ENCODE results near the gene ADORA1. TPM values are rescaled to one million over a fixed set of nuclear protein-coding genes. Genes with fewer than 3 reads are reported as not detected.

ADORA1 gene
- total RNA-seq, 1 experiment from 2014 or later = 5.7 TPM

DNA sequence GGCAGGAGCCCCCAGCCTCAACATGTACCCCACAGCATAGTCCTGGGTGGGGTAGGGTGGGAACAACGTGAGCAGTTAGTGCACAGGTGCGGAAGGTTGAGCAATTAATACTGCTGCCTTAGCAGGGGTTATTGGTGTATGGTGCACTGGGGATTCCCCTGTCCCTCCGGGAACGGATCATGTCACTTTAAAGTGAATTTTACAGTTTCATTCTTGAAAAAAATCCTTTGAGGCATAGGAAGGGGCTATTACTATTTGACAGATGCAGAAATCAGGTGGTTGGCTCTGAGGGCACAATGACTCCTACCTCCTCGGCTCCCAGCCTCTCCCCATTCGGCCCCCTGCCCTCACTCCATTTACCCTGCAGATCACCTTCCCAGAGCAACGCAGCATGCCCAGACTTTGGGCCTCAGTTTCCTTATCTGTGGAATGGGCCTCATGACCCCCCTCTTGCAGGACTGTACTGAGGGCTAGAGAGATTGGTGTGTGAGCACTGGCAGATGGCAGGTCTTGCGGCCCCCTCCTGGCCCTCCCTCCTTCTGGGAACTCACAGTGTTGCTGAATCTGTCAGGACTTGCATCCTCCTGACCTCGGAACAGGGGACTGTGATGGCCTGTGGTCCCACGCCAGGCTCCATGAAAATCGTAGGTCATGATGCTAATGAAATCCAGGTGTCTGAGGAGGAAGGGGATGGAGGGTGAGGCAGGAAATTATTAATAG, 53.2 kb downstream of the ADORA1 start:
- no peaks in the 10 kb centered on the region; the same call in 1 of the 2 replicates for H3K27me3 ChIP-seq (ENCODE audit: control insufficient read depth, insufficient read depth, low read length)
- H3K36me3 ChIP-seq (replicated peaks; ENCODE audit: control insufficient read depth, insufficient read depth, low read length) = no peaks in the 10 kb centered on the region
- H3K4me3 ChIP-seq (ENCODE audit: insufficient read depth, low read depth, low read length) = no peak overlapping the region
- DNase-seq = peak; percentile 20

- DNase-seq = peak; percentile 28
- Histone ChIP-seq H3K27me3 (ENCODE audit: control insufficient read depth, insufficient read depth, low read length) (no peaks in the 10 kb centered on the region; the same call in 1 of the 2 replicates), H3K36me3 (replicated peaks; ENCODE audit: control insufficient read depth, insufficient read depth, low read length) (no peaks in the 10 kb centered on the region), H3K4me3 (ENCODE audit: insufficient read depth, low read depth, low read length) (no peak overlapping the region)
These were observed 54.3 kb downstream of the ADORA1 start for GRCh38 chr1:203181586-203182386.

GRCh38 chr1:203182387-203182953, 54.9 kb downstream of the ADORA1 start:
- H3K36me3 ChIP-seq (replicated peaks; ENCODE audit: control insufficient read depth, insufficient read depth, low read length) = no peaks in the 10 kb centered on the region
- no peak for DNase-seq
- no peaks in the 10 kb centered on the region; the same call in 1 of the 2 replicates for H3K27me3 ChIP-seq (ENCODE audit: control insufficient read depth, insufficient read depth, low read length)
- H3K4me3 ChIP-seq (ENCODE audit: insufficient read depth, low read depth, low read length) = no peak overlapping the region

DNA sequence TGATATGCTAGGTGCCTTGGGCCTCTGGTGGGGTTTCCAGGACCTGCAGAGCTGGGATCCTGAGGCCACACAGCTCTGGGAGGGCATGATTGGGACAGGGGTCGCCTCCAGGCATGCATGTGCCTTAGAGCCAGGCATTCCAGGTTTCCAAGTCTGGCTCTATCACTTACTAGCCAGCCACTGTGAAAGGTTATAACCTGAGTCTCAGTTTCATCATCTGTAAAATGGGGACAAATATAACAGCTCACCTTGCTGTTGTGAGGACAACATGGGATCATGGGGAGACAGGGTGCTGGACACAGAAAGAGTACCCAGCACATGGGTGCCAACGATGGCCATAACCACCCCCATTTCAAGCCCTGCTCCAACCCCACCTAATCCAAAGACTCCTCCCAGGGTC, 56.3 kb downstream of the ADORA1 start:
- Histone ChIP-seq H3K36me3 (replicated peaks; ENCODE audit: control insufficient read depth, insufficient read depth, low read length) (no peaks in the 10 kb centered on the region), H3K4me3 (ENCODE audit: insufficient read depth, low read depth, low read length) (no peak overlapping the region), H3K27me3 (ENCODE audit: control insufficient read depth, insufficient read depth, low read length) (no peaks in the 10 kb centered on the region; the same call in 1 of the 2 replicates)
- DNase-seq = no peak

- Histone ChIP-seq H3K36me3 (replicated peaks; ENCODE audit: control insufficient read depth, insufficient read depth, low read length) (no peaks in the 10 kb centered on the region), H3K27me3 (ENCODE audit: control insufficient read depth, insufficient read depth, low read length) (no peaks in the 10 kb centered on the region; the same call in 1 of the 2 replicates), H3K4me3 (ENCODE audit: insufficient read depth, low read depth, low read length) (no peak overlapping the region)
- no peak for DNase-seq
These were observed 56.9 kb downstream of the ADORA1 start for GRCh38 chr1:203184467-203184866.

GRCh38 chr1:203185061-203185461, 57.5 kb downstream of the ADORA1 start:
- Histone ChIP-seq H3K4me3 (ENCODE audit: insufficient read depth, low read depth, low read length) (no peak overlapping the region), H3K27me3 (ENCODE audit: control insufficient read depth, insufficient read depth, low read length) (no peaks in the 10 kb centered on the region), H3K36me3 (replicated peaks; ENCODE audit: control insufficient read depth, insufficient read depth, low read length) (no peaks in the 10 kb centered on the region)
- peak; percentile 38 for DNase-seq

DNA sequence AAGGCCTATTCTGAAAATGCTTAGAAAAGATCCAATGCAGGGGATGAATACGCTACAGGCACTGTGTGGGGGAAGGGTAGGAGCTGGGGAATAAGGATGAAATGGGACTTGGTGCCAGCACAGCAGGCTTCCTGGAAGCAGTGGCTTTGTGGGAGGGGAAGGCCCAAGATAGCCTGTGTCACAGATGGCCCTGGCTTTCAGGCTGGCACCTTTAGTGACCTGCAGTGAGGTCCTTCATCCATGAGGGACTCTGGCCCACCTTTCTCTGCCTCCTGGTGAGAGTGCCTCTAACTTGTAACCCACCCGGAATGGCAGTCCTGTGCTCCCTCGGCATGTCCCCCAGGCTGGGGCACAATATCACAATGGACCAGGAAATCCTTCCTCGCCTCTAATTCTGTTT, 58.1 kb downstream of the ADORA1 start:
- no peaks in the 10 kb centered on the region for H3K36me3 ChIP-seq (replicated peaks; ENCODE audit: control insufficient read depth, insufficient read depth, low read length)
- H3K27me3 ChIP-seq (ENCODE audit: control insufficient read depth, insufficient read depth, low read length) = no peaks in the 10 kb centered on the region
- DNase-seq = peak; percentile 45
- no peak overlapping the region for H3K4me3 ChIP-seq (ENCODE audit: insufficient read depth, low read depth, low read length)

DNA sequence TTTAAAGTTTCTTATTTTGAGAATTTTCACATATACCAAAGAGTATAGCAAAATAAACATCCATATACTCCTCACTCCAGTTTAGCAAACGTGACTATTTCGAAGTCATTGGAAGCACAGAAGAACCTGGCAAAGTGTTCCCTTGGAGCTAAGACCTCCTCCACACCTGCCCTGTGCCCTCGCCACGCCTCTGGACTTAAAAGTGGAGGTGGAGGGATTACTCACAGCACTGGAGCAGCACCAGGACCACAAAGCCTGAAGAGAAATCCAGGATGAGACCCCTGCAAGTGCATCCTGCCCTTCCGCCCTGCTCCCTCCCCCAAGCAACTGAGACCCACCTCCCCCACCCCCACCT, 58.5 kb downstream of the ADORA1 start:
- H3K27me3 ChIP-seq (ENCODE audit: control insufficient read depth, insufficient read depth, low read length) = no peaks in the 10 kb centered on the region
- H3K36me3 ChIP-seq (replicated peaks; ENCODE audit: control insufficient read depth, insufficient read depth, low read length) = no peaks in the 10 kb centered on the region
- no peak overlapping the region for H3K4me3 ChIP-seq (ENCODE audit: insufficient read depth, low read depth, low read length)
- no peak for DNase-seq

GRCh38 chr1:203186446-203187303, 59.1 kb downstream of the ADORA1 start, which contains the start of gene CHI3L1:
CHI3L1 (minus strand) TSS chr1:203186704; CDS start chr1:203186623, 81 bp downstream.
- Histone ChIP-seq H3K27me3 (ENCODE audit: control insufficient read depth, insufficient read depth, low read length) (no peaks in the 10 kb centered on the region), H3K4me3 (ENCODE audit: insufficient read depth, low read depth, low read length) (no peak within 1 kb of the TSS), H3K36me3 (replicated peaks; ENCODE audit: control insufficient read depth, insufficient read depth, low read length) (no peaks in the 10 kb centered on the region)
- peak; percentile 77 for DNase-seq

DNA sequence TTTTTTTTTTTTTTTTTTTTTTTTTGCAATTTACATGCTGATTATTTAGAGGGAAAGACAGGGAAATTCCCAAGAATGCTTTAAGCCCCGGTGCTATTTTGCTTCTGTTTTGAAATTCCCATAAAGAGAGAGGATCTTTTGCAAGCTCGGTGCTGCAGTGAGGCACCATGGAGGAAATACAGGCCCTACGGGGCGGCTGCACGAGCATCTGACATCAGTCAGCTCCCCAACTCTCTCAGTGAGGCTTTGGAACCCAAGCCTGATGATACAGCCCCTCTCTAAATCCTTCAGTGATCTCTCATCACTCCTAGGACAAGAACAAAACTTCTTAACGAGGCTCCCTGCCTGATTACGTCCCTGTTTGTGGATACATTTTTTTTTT, 59.8 kb downstream of the ADORA1 start:
- peak; percentile 43 for DNase-seq
- H3K27me3 ChIP-seq (ENCODE audit: control insufficient read depth, insufficient read depth, low read length) = no peaks in the 10 kb centered on the region
- no peaks in the 10 kb centered on the region for H3K36me3 ChIP-seq (replicated peaks; ENCODE audit: control insufficient read depth, insufficient read depth, low read length)
- H3K4me3 ChIP-seq (ENCODE audit: insufficient read depth, low read depth, low read length) = no peak overlapping the region

DNA sequence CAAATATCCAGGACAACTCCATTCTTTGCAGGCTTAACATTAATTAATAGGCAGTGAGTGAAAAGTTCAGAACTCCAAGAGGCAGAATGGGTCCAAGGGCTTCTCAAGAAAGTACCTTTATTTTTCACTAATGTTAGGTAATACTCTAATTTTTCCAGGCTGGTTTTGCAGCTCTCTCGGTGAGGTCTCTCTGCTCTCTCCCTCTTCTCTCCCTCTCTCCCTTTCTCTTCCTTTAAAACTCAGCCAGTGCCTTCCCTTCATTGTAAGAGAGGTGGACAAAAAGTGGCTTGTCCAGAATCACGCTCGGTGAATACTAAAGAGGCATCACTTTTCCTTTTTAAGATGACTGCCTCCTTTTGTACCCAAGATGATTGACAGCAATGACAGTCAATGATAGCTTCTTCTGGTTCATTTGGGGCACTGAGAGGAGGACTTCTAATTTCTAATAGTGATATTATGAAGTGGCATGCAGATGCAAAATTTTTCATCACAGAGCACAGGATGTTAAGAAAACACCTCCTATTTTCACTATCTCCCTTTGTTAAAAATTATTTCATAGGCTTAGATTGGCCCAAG, 60.3 kb downstream of the ADORA1 start:
- Histone ChIP-seq H3K27me3 (ENCODE audit: control insufficient read depth, insufficient read depth, low read length) (no peaks in the 10 kb centered on the region), H3K4me3 (ENCODE audit: insufficient read depth, low read depth, low read length) (no peak overlapping the region), H3K36me3 (replicated peaks; ENCODE audit: control insufficient read depth, insufficient read depth, low read length) (no peaks in the 10 kb centered on the region)
- DNase-seq = no peak

- Histone ChIP-seq H3K4me3 (ENCODE audit: insufficient read depth, low read depth, low read length) (no peak overlapping the region), H3K36me3 (replicated peaks; ENCODE audit: control insufficient read depth, insufficient read depth, low read length) (no peaks in the 10 kb centered on the region), H3K27me3 (ENCODE audit: control insufficient read depth, insufficient read depth, low read length) (no peaks in the 10 kb centered on the region)
- no peak for DNase-seq
These were observed 61.2 kb downstream of the ADORA1 start for GRCh38 chr1:203188686-203189232.

DNA sequence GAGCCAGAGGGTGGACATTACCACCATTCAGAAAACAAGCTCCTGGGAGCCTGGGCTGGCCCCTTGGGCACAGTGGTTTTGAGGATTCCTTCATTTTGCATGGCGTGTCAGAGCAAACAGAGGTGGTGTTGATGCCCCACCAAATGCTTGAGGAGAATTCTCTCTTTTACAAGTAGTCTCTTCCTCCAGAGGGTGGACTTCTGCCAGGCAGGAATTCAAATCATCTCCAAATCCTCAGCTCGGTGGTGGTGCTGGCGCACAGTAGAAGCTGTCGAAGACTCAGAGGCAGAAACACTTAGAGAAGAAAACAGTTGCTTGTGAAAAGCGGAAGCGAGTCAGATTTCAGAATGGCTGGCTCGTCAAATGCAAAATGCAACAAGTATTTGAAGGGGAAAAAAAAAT, 62.4 kb downstream of the ADORA1 start:
- no peak for DNase-seq
- Histone ChIP-seq H3K4me3 (ENCODE audit: insufficient read depth, low read depth, low read length) (no peak overlapping the region), H3K27me3 (ENCODE audit: control insufficient read depth, insufficient read depth, low read length) (no peaks in the 10 kb centered on the region), H3K36me3 (replicated peaks; ENCODE audit: control insufficient read depth, insufficient read depth, low read length) (no peaks in the 10 kb centered on the region)

- DNase-seq = no peak
- Histone ChIP-seq H3K27me3 (ENCODE audit: control insufficient read depth, insufficient read depth, low read length) (no peaks in the 10 kb centered on the region), H3K4me3 (ENCODE audit: insufficient read depth, low read depth, low read length) (no peak overlapping the region), H3K36me3 (replicated peaks; ENCODE audit: control insufficient read depth, insufficient read depth, low read length) (no peaks in the 10 kb centered on the region)
These were observed 63.4 kb downstream of the ADORA1 start for GRCh38 chr1:203190949-203191348.

Measured in H7 (cell line).